HG03520 (cell line): ENCODE results near the gene ZBED1.
"Not testable (repeated sequence)": the region's sequence is repeated elsewhere in the genome, so short reads cannot be mapped to it uniquely, and the experiment has no call there.

ENCODE experiments used
- ATAC-seq: cut with Tn5 transposase; IDR thresholded peaks from one replicate; pipeline ENCODE4 v1.9.1; 2021; ENCODE audit warnings: mild to moderate bottlenecking, moderate library complexity; ENCODE audit not compliant: unreplicated experiment

ZBED1 gene

DNA sequence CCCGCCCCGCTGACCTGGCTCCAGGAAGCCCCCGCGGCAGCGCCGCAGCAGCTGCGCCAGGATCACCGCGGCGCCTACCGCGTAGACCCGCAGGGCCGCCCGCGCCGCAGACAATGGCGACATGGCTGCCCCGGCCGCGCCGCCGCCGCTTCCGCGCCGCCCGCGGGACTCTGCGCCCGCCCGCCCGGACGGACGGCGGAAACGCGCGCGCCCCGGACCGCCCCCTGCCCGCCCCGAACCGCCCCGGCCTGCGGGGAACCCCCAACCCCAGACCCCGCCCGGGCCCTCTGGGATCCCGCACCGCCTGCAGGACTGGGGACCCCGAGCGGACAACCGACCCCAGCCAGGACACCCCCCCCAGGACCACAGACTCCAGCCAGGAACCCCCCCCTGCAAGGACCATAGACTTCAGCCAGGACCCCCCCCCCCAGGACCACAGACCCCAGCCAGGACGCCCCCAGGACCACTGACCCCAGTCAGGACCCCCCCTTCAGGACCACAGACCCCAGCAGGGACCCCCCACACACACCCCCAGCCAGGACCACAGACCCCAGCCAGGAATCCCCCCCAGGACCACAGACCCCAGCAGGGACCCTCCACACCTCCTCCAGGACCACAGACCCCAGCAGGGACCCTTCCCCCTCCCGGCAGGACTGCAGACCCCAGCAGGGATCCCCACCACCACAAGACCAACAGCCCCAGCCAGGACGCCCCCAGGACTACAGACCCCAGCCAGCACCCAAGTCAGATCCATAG lies at the start of gene ZBED1, which contains the start of gene DHRSX:
Gene ZBED1 (minus strand): TSS at position 174 of the 756 bp plus-strand sequence. CDS start 10,257 bp downstream, outside the sequence.
Gene DHRSX (minus strand): TSS at position 174 of the 756 bp plus-strand sequence. CDS start 51 bp downstream, at position 123.
- ATAC-seq = peak; percentile 54

- no peak for ATAC-seq
Measured at GRCh38 chrX:2549876-2550275, 49.1 kb upstream of the ZBED1 start.

DNA sequence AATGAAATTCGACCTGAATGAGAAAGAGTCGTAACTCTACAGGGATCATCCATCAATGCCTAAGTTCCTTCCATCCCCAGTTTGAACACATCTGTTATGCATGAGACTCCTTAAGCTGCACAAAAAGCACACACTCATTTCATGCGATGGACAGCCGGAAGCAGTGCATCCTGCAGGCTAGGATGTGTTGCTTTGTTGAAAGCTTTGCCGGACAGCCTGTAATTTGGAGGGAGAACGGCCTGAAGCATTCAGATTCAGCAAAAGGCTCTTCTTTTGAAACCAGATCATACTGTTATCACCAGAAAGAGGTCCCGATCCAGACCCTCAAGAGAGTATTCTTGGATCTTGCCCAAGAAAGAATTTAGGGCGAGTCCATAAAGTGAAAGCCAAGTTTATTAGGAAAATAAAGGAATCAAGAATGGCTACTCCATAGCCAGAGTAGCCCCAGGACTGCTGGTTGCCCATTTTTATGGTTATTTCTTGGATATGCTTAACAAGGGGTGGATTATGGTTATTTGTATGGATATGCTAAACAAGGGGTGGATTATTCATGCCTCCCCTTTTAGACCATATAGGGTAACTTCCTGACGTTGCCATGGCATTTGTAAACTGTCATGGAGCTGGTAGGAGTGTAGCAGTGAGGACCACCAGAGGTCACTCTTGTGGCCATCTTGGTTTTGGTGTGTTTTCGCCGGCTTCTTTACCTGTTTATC lies 48.1 kb upstream of the ZBED1 start:
- no peak for ATAC-seq

GRCh38 chrX:2547736-2548135 lies 47.0 kb upstream of the ZBED1 start:
- ATAC-seq = no peak

GRCh38 chrX:2546496-2546895 lies 45.7 kb upstream of the ZBED1 start:
- no peak for ATAC-seq

DNA sequence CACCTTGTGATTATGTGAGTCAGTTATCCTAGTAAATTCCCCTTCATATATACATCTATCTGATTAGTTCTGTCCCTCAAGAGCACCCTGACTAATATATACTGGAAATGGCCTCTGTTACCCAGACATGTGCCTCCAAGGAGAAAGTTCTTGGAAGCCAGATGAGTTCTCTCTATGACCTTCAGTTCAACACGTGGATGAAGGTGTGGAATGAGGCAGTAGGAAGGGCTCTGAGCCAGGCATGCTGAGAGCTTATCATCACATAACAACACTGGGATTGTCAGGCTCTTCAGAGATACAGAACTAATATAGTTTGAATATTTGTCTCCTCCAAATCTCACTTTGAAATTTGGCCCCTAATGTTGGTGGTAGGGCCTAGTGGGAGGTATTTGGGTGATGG lies 44.4 kb upstream of the ZBED1 start:
- no peak for ATAC-seq

GRCh38 chrX:2542826-2543521 lies 42.2 kb upstream of the ZBED1 start:
- no peak for ATAC-seq

DNA sequence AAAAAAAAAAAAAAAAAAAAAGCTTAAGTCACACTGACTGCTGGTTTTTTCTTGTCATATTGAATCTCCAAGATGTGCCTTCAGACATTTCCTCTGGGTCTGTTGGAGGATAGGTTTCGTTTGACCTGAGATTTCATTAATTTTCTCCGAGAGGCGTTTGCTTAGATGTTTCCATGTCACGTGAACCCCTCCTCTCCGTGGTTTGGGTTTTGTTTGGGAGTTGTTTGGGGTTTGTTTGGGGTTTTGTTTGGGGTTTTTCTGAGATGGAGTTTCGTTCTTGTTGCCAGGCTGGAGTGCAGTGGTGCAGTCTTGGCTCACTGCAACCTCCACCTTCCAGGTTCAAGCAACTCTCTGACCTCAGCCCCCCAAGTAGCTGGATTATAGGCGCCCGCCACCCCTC lies 40.8 kb upstream of the ZBED1 start:
- ATAC-seq = no peak

GRCh38 chrX:2540426-2540947 lies 39.7 kb upstream of the ZBED1 start:
- ATAC-seq = no peak

DNA sequence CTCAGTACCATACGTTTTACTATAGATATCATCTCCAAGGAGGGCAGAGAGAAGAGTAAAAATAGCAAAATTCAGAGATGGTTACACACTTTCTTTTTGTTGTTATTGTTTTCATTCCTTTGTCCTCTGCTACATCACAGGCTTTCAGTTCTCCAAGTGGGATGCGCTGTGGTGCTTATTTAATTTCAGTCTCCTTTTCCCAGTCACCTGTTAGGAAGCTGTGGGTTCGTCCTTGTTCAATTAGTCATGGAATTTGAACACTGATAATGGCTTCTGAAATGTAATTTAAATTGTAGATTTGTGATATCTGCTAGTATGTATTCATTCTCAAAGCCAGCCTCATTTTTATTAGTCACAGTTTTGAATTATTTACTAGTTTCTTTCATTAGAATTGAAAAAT lies 38.8 kb upstream of the ZBED1 start:
- no peak for ATAC-seq

DNA sequence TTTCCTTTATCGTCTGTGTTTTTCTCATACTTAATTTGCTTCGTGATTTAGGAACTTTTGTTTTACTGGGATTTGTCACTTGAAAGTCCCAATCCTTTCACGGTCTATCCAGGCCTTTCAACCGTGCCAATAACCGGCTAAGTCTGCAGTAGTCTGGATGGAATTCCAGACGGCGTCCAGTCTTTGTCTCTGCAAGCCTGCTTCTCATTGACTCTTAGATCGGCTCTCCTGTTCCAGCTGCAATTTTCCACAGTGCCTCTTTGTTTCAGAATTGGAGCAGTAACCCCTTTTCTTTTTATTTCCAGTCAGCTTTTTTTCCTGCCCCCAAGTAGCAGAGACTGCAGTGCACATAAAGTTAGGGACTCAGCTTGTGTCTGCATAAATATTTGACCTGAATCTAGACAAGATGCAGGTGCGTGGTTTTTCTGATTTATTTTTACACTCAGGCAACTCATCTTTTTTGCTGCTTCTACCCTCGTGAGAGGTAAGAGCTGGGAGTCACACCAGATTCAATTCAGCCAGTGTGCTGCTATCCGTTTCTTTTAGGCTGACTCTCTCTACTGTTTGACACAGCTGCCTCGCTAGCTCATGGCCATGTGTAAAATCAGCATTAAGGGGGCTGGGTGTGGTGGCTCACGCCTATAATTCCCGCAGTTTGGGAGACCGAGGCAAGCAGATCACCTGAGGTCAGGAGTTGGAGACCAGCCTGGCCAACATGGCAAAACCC lies 37.4 kb upstream of the ZBED1 start:
- ATAC-seq = no peak

DNA sequence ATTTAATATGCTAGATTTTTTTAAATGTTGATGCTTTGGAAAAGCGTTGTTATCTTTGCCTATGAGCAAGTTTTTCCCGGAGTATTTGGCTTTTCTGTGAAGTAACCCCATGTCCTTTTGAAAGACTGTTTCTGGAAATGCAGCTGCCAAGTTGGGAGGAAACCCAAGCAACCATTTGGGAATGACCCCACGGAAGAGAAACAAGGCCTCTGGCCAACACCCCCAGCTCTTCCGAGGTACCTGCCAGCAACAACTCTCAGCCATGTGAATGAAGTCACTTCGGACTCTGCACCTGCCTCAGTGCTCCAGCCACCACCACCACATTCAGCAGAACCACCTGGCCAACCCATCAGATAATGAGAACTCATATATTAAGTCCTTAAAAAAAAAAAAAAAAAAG lies 36.2 kb upstream of the ZBED1 start:
- no peak for ATAC-seq

DNA sequence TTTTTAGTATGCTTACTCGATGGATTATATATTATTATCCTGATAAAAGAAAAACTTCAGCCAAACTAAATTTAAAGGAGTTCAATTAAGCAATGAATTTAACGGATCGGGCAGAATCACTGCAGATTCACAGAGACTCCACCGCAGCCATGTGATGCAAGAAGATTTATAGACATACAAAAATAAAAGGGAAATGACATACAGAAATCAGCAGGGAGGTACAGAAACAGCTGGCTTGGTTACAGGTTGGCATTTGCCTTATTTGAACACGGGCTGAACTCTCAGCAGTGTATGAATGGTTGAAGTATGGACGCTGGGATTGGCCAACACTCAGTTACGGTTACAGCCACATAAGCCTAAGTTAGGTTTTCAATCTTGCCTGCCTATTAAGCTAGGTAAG lies 35.4 kb upstream of the ZBED1 start:
- no peak for ATAC-seq

- not testable (repeated sequence) for ATAC-seq
Measured at GRCh38 chrX:2534261-2535021, 33.7 kb upstream of the ZBED1 start.

GRCh38 chrX:2533424-2533823 lies 32.6 kb upstream of the ZBED1 start:
- ATAC-seq = no peak

GRCh38 chrX:2526390-2526789 lies 25.6 kb upstream of the ZBED1 start:
- ATAC-seq = no peak

DNA sequence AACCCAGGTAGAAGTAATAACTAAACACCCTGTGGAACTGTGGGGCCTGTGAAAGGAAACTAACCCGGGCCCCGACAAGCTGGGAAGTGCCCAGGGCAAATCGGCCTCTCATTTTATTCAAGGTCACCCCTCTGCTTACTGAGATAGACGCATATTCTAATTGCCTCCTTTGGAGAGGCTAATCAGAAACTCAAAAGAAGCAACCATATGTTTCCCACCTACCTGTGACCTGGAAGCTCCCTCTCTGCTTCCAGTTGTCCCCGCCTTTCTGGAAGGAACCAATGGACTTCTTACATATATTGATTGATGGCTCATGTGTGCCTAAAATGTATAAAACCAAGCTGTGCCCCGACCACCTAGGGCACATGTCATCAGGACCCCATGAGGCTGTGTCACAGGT lies 23.1 kb upstream of the ZBED1 start:
- ATAC-seq = no peak

- ATAC-seq = peak; percentile 16
Measured at GRCh38 chrX:2521927-2522386, 21.2 kb upstream of the ZBED1 start.

DNA sequence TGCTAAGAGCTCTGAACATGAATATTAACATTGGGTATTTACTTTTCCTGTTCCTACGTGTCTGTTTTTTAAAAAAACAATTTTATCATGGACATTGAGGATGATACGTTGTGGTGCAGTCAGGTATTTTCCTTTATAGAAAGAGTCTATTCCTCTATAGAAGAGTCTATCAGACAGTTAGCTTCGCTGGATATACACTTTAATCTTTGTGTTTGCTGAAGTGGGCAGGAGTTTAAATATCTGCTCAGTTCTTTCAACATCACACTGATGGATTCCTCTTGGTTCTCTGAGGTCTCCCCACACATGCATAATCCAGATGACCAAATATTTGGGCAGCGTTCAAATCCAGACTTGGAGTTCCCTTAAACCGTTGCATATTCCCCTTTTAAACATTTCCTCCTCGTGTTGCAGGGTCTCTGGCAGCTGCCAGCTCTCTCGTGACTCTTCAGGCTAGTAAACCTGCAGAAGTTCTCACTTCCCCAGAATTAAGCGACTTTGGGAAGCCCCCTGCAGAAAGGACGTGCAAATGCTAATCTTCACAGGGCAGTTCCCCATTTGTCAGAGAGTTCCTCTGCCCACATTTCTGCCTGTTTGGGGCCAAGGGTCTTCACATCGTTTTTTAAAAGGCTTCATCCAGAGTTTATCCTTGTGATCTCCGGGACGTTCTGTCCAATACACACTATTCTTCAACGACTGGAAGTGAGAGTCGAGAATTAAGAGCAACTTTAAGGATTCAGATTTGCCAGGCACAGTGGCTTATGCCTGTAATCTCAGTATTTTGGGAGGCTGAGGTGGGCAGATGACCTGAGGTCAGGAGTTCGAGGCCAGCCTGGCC lies 20.5 kb upstream of the ZBED1 start:
- peak; percentile 75 for ATAC-seq
